PC-3 (cell line): ENCODE data around the gene TTC12.

Experiments
- EZH2 ChIP-seq: fragments of 300-600 bp; sonication (generic); IDR thresholded peaks from one replicate; pipeline ENCODE4 v1.6.1; 2017; ENCODE audit warnings: antibody characterized with exemption, mild to moderate bottlenecking, low read length; ENCODE audit not compliant: unreplicated experiment
- TF ChIP-seq, protein P1 (sequence below): fragments of 300-600 bp; sonication (generic); conservative IDR thresholded peaks from 2 replicates; pipeline ENCODE4 v1.5.1; 2017; ENCODE audit warnings: antibody characterized with exemption, low read depth, mild to moderate bottlenecking, low read length

GRCh38 chr11:113269096-113269495 lies 45.3 kb upstream of the TTC12 start:
- no peak for TF ChIP-seq EZH2
- TF ChIP-seq, protein P1, sequence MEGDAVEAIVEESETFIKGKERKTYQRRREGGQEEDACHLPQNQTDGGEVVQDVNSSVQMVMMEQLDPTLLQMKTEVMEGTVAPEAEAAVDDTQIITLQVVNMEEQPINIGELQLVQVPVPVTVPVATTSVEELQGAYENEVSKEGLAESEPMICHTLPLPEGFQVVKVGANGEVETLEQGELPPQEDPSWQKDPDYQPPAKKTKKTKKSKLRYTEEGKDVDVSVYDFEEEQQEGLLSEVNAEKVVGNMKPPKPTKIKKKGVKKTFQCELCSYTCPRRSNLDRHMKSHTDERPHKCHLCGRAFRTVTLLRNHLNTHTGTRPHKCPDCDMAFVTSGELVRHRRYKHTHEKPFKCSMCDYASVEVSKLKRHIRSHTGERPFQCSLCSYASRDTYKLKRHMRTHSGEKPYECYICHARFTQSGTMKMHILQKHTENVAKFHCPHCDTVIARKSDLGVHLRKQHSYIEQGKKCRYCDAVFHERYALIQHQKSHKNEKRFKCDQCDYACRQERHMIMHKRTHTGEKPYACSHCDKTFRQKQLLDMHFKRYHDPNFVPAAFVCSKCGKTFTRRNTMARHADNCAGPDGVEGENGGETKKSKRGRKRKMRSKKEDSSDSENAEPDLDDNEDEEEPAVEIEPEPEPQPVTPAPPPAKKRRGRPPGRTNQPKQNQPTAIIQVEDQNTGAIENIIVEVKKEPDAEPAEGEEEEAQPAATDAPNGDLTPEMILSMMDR, result no peak
